Endodermal cell (in vitro differentiated cells): Measurements from ENCODE around the gene SPAG8. TPM values are rescaled to one million over a fixed set of nuclear protein-coding genes. Genes with fewer than 3 reads are reported as not detected.

Source experiments
- DNase-seq: peaks from one replicate; pipeline ENCODE4 v3.0.0-alpha.2; 2017
- H3K27ac ChIP-seq: 2 replicates; pipeline ENCODE4 v1.5.1; 2013; ENCODE audit warnings: mild to moderate bottlenecking, low read depth, low read length, moderate library complexity
- H3K27me3 ChIP-seq: 2 replicates; pipeline ENCODE4 v1.6.1; 2013; ENCODE audit warnings: mild to moderate bottlenecking, low read length, moderate library complexity; ENCODE audit not compliant: insufficient read depth, control insufficient read depth, poor library complexity, severe bottlenecking
- H3K36me3 ChIP-seq: 2 replicates; pipeline ENCODE4 v1.7.0; 2013; ENCODE audit warnings: mild to moderate bottlenecking, low read length, moderate library complexity; ENCODE audit not compliant: control insufficient read depth, insufficient read depth
- H3K4me1 ChIP-seq: one replicate; pipeline ENCODE4 v1.7.0; 2013; ENCODE audit warnings: low read length; ENCODE audit not compliant: control insufficient read depth, insufficient read depth
- H3K4me3 ChIP-seq: 2 replicates; pipeline ENCODE4 v1.5.1; 2013; ENCODE audit warnings: mild to moderate bottlenecking, low read length, moderate library complexity
- H3K9ac ChIP-seq: 2 replicates; pipeline ENCODE4 v1.6.1; 2013; ENCODE audit warnings: mild to moderate bottlenecking, low read length, moderate library complexity; ENCODE audit not compliant: poor library complexity, severe bottlenecking; ENCODE audit errors: extremely low read depth
- H3K9me3 ChIP-seq: 2 replicates; pipeline ENCODE4 v1.6.1; 2013; ENCODE audit warnings: mild to moderate bottlenecking, low read length, moderate library complexity; ENCODE audit not compliant: control insufficient read depth
- H3K27ac Mint-ChIP-seq: 2 replicates; pipeline ENCODE4 v1.8.0; 2020; ENCODE audit warnings: mixed read lengths
- H3K27me3 Mint-ChIP-seq: 2 replicates; pipeline ENCODE4 v1.8.0; 2021; ENCODE audit warnings: mild to moderate bottlenecking, mixed read lengths; ENCODE audit not compliant: insufficient read depth
- H3K36me3 Mint-ChIP-seq: 2 replicates; pipeline ENCODE4 v1.8.0; 2020; ENCODE audit warnings: low read depth, mixed read lengths
- H3K4me1 Mint-ChIP-seq: 2 replicates; pipeline ENCODE4 v1.8.0; 2020; ENCODE audit warnings: mixed read lengths
- H3K4me3 Mint-ChIP-seq: 2 replicates; pipeline ENCODE4 v1.8.0; 2020; ENCODE audit warnings: mild to moderate bottlenecking, moderate library complexity, mixed read lengths
- H3K9me3 Mint-ChIP-seq: 2 replicates; pipeline ENCODE4 v1.8.0; 2020; ENCODE audit warnings: mild to moderate bottlenecking, mixed read lengths
- CTCF ChIP-seq: fragments of 200-600 bp; sonication (generic); conservative IDR thresholded peaks from 2 replicates; pipeline ENCODE4 v1.5.0; 2021; ENCODE audit warnings: antibody characterized with exemption, mild to moderate bottlenecking
- WGBS, 2 experiments: methylation state at CpG; one replicate each; pipeline versions ENCODE4 v1.1.5 to v1.1.7; 2013; ENCODE audit warnings: missing lambda C conversion rate in 2 of 2, mixed read lengths in 1 of 2; ENCODE audit not compliant: insufficient coverage in 1 of 2, insufficient read length in 1 of 2; 5-methylcytosine and 5-hydroxymethylcytosine counted together
- total RNA-seq, 2 donors: library from RNA; stranded (reverse); fragmentation: NEBNext Ultra II Directional in 1 of 2; extraction: Animal tissue kit (Norgen Biotek cat#: 25700) in 1 of 2; gene quantifications; 2 replicates in 1 of 2; 3 replicates in 1 of 2; pipeline ENCODE4 v1.2.1, GENCODE V29; 2021

The SPAG8 gene
- total RNA-seq, 2 donors from 2014 or later, result 1.2 to 1.4 TPM

- Histone ChIP-seq H3K36me3 (no peaks in the 10 kb centered on the region), H3K9ac (no peak overlapping the region), H3K4me1 (no peaks in the 10 kb centered on the region), H3K27ac (no peak overlapping the region), H3K27me3 (no peaks in the 10 kb centered on the region), H3K9me3 (peaks cover 3% of the 10 kb centered on the region), H3K4me3 (no peak overlapping the region)
- Mint-ChIP-seq H3K4me1 (peaks cover 14% of the 10 kb centered on the region), H3K4me3 (no peak overlapping the region), H3K36me3 (peaks cover 14% of the 10 kb centered on the region), H3K9me3 (peaks cover 3% of the 10 kb centered on the region), H3K27ac (no peak overlapping the region), H3K27me3 (no peaks in the 10 kb centered on the region)
- DNase-seq, result no peak
- 85 to 86% methylated on average over 3 of the region's 3 CpGs for WGBS, 2 experiments
- TF ChIP-seq CTCF, result no peak
Observed at GRCh38 chr9:35778496-35778895, 33.6 kb downstream of the SPAG8 start.

GRCh38 chr9:35776018-35776417 is 36.0 kb downstream of the SPAG8 start:
- Mint-ChIP-seq H3K27me3 (no peaks in the 10 kb centered on the region), H3K9me3 (no peaks in the 10 kb centered on the region), H3K27ac (no peak overlapping the region), H3K36me3 (peaks cover 8% of the 10 kb centered on the region), H3K4me1 (peaks cover 14% of the 10 kb centered on the region), H3K4me3 (no peak overlapping the region)
- Histone ChIP-seq H3K27me3 (no peaks in the 10 kb centered on the region), H3K4me3 (no peak overlapping the region), H3K36me3 (no peaks in the 10 kb centered on the region), H3K27ac (no peak overlapping the region), H3K9me3 (no peaks in the 10 kb centered on the region), H3K4me1 (no peaks in the 10 kb centered on the region), H3K9ac (no peak overlapping the region)
- WGBS, 2 experiments, result 66 to 89% methylated on average over 4 of the region's 4 CpGs
- DNase-seq, result no peak
- TF ChIP-seq CTCF, result no peak

- no peak overlapping the region for H3K27ac ChIP-seq
- peak overlapping the region; percentile 70 for H3K27ac Mint-ChIP-seq
Observed at GRCh38 chr9:35774907-35775635, 37.0 kb downstream of the SPAG8 start.

More at GRCh38 chr9:35774907-35775635, 37.0 kb downstream of the SPAG8 start:
- Histone ChIP-seq H3K27me3 (no peaks in the 10 kb centered on the region), H3K9me3 (no peaks in the 10 kb centered on the region), H3K4me3 (no peak overlapping the region), H3K9ac (no peak overlapping the region), H3K4me1 (no peaks in the 10 kb centered on the region), H3K36me3 (no peaks in the 10 kb centered on the region)
- no peak for DNase-seq
- WGBS, 2 experiments, result 47 to 70% methylated on average over 2 to 7 of the region's 7 CpGs
- Mint-ChIP-seq H3K4me1 (peaks cover 14% of the 10 kb centered on the region), H3K36me3 (peaks cover 2% of the 10 kb centered on the region), H3K4me3 (no peak overlapping the region), H3K27me3 (no peaks in the 10 kb centered on the region), H3K9me3 (no peaks in the 10 kb centered on the region)
- no peak for TF ChIP-seq CTCF
